Stimulated activated CD4-positive, alpha-beta T cell treated with anti-CD3 and anti-CD28 coated beads, Interleukin-4, amount 100 ng/mL, for 4 hours (primary cell): ENCODE results near the gene PLD6.
A peak's percentile ranks its signal among the peaks of the same experiment; 100 is the strongest.

Experiments used
- DNase-seq, 2 experiments: peaks; one replicate each; pipeline ENCODE4 v3.0.0-alpha.2; 2020

The PLD6 gene

DNA sequence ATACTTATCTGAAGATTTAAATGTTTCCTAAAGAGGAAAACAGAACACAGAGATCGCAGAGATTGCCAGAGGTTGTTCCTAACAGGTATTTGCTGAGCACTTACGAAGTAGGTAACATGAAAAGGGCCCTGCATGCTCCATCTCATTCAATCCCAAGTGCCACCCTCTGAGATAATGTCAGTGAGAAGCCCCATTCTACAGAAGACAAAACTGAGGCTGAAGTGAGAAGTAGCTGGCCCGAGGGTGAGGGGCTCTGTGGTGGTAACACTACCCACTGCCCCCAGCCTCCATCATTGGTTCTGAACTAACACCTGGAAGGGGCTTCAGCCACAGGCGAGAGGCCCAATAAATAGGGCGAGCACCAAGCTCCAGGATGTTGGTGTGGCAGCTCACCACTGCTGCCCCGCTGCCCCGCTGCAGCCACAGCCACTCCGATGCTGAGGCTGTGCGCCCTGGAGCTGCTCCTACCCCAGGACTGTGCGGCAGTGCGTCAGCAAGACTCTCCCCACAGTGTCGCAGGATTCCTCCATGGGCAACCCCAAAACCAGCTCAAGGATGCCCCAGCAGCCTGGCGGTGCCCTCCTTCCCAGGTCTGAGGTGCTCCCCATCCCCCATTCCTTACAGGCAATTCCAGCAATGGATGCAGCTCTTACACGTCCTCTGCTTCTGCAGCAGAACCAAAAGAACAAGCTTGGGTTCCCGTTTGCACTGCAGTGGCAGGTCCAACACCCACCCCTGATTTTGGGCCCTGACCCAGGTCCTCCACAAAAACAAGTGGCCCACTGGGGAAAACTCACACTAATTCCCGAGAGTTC, 20.5 kb upstream of the PLD6 start:
- DNase-seq = no peak

DNA sequence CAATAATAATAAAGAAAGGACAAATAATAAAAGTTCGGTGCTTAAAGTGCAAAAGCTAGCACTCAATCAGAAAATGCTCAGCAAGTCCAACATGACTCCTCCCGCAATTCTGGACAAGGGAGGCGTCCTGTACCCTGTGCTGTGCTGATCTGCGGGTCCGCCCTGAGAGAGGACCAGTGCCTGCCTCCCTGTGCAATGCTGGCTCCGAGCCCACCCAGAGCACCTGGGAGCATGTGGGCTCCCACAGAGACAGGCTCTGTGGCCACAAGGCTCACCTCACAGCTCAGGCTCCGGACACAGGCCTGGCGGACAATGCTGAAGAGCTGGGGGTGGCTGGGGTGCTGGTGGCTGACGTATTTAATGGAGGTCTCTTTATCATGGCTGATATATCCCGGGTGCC, 19.8 kb upstream of the PLD6 start:
- DNase-seq = no peak

DNA sequence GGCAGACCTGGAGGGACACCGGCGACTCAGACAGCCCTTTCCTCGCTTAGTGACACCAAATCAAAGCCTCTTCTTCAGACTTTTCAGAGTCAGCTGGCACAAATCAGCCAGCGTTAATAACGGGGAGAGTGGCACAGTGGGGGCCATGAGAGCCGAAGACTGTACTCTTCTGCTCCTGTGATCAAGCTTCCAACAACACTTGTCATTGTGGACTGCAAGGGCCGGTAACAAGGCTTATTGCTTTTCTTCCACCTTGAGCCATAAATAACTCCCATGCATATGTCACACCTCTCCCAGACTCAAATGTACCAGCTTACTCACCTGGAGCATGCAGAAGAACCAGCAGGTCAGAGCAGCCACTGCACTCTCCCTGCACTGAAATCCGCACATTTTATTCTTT, 18.0 kb upstream of the PLD6 start:
- no peak for DNase-seq

DNA sequence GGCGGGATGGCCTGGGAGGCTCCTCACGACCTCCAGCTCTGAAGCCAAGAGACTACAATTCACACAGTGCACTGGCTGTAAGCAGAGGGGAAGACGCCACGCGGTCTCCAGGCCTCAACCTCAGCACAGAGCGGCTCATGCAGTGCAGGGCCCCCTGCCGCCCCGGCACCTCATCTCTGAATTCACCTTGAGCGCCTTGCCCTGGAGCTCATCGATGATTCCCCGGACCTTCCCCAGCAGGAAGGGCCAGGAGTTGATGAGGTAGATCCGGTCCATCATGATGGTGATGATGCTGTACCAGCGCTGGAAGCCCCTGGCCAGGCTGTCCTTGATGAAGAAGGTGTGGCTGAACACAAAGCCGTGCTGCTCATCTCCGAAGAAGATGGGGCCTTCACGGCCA, 17.6 kb upstream of the PLD6 start:
- DNase-seq = no peak

DNA sequence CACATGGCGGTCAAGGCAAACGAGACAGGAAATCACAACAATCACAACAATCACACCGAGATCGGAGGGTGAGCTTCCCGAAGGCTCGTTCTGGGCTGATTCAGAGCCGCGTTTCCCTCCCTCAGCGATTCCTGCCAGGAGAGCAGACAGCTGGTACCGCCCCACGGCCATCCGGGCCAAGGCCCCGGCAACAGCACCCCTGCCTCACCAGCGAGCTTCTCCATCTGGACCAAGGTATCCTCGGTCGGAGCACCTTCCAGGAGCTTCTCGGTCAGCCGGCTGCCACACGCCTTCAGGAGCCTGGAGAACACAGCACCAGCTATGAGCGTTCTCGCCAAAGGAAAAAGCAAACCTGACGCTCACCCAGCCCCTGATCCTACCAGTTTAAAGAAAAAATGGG, 15.2 kb upstream of the PLD6 start:
- DNase-seq = no peak

DNA sequence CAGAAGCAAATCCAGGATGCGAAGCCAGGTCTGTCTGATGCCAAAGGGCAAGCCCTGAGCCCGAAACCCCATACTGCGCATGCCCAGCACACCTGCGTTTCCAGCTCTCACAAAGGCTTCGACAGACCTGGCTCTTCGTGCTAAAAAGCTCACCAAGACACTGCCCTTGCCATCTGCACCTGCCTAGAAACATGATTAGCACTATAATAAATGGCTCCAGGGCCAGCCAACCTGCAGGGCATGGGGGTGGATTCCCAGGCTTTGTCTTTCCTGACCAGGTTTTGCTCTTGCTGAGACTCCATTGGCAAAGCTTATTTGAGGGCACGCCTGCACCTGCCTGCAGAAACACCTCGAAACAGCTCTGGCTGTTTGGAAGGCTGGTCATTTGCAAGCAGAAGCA, 14.4 kb upstream of the PLD6 start:
- no peak for DNase-seq

DNA sequence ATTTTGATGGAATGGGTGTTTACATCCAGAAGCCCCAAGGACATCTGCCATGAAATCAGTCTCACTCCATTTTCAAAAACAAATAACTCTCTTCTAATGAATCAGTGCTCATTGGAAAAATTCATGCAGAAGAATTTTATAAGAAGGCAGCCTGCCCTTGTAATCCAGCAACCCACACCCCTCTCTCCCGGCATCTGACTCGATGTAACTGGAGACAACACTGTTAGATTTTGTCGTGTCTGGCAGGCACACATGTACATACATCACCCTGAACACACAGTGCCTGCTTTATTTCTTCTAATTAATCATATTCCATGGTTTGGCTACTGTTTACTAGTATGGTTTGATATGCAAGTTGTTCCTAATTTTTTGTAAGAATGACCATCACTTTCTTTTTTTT, 11.9 kb upstream of the PLD6 start:
- DNase-seq = no peak

DNA sequence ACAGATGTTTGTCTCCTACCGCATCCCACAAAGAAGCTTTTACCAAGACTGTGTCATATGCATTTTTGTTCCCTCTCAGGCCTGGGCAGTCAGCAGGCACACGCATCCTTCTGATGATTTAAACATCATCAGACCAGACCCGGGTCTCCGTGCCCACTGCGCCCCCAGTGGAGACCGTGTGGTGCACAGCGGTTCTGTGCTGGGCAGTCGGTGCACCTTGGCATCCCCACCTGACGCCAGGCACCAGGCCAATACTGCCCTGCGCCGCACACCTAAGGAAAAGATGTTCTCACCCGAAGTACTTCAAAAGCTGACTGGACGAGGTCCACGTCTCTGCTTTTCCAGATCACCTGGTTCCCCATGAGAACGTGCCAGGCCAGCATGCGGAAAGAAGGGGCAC, 10.6 kb upstream of the PLD6 start:
- no peak for DNase-seq

DNA sequence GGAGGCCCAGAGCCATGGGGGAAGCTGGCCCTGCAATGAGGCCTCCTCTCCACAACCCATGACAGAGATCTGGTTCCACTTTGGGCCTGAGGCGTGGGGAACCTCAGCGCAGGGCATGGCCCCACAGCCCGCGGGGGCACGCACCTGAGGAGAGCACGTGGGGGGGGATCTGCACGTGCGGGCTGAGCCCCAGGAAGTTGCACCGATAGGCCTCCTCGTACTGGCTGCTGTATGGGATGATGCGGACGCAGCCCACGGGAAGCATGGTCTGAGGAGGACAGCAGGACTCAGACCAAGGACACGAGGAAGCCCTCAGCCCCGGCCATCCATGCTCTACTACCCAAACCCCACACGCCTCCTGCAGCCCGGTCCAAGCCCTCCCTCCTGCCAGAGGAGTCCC, 10.1 kb upstream of the PLD6 start:
- no peak for DNase-seq

DNA sequence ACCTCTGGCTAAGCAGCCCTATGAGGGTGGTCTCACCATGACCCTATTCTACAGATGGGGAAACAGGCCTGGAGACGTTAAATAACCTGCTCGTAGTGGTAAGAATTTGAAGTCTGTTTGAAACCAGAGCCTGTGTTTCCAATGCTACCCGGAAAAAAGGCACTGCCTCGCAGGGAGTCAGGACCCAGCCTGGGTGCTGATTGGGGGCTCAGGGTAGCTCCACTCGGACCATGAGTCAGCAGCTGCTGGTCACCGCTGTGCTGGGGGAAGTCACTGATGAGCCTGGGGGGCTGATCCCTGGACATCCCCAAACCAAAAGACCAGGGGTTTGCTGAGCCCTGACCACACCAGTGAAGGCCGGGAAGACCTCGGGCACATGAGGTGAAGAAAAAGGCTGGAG, 9.4 kb upstream of the PLD6 start:
- DNase-seq = no peak

DNA sequence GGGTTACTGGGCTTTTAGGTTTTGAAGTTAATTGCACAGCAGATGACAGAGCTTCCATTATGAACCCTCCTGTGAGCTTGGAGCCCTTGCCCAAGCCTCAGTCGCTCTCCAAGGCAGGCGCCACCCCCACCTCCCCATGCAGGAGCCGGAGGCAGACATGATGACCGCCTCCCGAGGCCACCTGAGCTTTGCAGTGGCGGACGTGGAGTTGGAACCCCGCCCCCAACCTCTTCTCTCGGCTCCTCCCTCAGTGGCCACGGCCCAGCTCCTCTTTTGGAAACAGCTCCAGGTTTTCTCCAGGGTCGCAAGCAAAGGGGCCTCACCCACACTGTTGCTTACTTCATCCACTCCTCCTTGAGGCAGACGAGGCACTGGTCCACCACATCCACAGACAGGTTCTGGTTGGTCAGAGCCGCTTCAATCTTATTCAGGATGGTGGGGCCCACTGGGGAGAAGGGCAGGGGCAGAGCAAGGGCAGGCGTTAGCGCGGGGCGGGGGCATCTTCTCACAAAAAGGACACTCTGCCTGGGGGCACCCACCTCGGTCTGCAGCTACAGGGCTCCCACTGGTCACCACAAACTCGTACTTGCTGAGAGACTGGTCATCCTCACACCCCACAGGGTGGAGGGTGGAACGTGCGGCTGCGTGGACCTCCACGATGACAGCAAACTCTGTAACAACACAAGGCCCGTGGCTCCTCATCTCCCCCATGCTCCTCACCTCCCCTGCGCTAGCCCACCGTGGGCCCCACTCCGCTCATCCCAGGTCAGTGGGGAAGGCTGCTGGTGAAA, 8.7 kb upstream of the PLD6 start:
- DNase-seq = no peak

DNA sequence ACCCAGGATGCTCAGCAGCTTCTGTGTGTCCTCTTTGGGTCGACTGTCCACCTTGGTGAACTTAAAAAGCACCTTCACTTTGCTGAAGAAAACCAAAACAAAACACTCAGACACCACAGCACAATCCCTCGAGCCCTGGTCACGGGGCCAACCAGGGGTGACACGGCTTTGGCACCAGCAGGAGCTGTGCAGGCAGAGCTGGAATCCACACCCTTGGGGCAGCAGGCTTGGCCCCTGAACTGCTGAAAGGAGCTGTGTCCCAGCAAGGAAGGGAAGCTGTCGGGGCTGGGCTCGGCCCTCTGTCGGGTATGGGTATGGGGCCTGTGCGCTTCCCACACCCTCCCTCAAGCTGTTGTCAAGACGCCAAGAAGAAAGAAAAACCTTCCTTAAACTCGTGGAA, 7.6 kb upstream of the PLD6 start:
- DNase-seq = no peak

DNA sequence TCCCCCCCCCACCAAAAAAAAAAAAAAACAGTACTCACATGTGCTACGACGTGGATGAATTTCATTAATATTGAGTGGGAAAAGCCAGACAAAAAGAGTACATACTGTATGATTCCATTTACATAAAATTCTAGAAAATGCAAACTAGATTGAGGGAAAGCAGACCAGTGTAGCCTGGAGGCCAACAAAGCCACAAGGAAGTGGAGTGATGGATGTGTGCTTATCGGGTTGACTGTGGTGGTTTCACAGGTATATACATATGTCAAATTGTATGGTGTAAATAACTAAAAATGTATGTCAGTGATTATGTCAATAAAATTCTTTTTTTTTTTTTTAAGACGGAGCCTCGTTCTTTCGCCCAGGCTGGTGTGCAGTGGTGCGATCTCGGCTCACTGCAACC, 1.9 kb upstream of the PLD6 start:
- DNase-seq = no peak

DNA sequence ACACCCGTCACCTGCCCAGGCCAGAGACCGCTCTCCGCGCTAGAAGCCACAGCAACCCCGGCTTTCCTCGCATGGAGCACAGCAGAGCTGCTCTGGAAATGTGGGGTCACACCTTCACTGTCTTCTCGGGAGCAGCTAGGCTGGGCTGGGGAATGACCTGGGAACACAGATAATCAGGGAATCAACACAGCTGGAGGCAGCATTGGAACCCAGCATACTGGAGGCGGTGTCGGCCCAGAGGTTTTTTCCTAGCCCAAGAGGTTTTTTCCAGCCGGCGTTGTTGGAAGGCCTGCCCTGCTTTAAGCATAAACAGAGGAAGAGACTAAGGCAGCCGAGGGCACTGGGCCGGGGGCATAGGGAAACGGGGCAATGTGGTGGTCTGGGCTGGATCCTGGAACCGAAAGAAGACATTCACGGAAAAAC, 791 bp upstream of the PLD6 start:
- no peak for DNase-seq

DNA sequence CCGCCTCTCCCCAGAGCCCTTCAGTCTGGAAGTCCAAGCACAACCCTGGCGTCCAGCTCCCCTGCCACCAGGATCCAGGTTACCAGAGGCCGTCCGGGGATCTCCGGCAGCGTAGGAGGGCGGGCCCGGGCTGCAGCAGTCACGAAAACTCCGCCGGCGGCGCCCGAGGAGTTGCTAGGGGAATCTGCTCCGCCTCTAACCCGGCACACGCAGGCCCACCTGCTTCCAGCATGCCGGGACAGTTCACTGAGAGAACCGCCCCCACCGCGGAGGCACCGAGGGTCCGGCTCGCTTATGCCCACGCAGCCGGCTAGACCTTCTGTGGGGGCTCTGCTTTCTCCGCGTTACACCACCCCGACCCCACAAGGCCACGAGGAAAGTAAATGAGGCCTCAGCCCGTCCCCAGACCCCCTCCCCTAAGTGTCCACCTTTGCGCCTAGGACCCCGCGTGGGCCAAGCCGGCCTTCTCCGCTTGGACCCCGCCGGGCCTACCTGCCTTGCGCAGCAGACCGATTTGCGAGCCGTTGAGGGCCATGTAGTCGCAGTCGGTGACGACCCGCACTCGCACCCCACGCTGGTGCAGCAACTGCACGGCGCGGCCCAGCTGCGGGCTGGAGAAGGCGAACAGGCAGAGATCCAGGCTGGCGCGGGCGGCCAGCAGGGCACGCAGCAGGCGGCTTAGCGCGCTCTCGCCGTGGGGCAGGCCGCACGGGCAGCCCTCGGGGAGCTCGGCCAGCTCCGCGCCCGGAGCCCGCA, 587 bp downstream of the PLD6 start:
- DNase-seq = peak; percentile 62 to 65

DNA sequence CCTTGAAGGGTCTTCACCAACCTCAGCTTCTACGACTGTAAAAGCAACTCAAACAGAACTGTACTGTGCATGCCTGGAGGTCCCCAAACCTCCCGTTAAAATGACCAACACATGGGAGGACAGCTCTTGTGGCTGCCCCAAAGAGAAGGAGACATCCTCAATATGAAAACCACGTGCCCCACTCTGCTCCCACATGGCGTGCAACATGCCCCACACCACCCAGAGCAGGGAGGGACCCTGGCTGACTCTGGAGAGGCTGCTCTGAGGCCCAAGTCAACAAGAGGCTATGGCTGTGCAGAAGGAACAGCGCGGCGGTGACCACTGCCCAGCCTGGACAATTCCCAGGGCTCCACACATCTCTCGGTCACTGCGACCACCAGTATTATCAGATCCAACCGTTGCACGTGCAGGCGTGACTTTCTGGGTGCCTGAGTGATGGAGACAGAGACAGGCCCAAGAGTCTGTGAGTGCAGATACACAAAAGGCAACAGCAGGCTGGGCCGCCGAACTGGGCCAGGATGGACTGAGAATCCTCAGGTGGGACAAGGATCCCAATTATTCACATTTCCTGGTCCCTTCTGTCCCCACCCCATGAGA, 1.4 kb downstream of the PLD6 start:
- DNase-seq = no peak

DNA sequence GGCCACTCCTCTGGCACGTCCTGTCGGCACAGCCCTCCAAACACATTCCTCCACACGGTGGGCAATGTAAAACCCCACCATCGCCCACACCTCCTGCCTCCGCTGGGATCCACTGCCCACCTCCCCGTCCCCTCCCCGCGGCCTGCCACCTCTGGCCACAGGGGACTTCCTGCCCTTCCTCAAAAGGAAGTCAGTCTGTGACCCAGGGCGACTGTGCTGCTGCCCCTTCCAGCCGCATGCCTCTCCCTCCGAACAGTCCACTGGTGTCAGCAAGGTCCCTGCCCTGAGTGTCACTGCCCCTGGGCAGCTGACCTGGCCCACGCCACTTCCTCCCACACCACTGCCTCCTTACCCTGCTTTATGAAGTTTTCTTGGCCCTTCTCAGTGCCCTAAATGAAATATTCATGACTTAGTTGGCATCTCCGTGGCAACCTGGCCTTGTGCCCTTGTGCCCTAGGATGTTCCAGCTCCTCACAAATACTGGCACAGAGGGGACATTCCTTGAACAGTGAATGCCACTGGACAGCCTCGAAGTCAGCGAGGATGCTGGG, 2.0 kb downstream of the PLD6 start:
- no peak for DNase-seq

DNA sequence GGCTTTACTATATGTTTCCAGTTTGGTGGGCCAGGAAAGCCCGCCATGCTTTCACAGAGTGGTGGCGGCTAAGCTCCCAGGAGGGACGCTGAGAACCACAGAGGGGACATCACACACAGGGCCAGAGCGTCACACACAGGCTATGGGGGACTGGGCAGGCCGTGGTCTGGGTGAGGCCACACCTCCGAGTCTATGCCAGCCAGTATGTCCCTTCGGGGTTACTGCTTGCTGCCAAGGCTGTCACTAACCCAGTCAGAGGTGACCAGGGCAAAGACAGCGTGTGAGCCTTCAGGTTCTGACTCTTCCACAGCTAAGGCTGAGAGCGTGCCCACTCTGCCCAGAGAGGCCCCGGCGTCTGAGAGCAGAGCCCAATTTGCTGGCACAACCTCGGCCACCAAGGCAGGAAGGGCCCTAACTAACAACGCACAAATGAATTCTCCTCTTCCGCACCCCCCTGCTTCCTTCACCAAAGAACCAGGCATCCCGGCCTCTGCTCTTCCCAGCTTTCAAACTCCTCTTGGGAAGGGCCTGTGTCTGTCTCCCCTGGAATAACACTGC, 2.9 kb downstream of the PLD6 start:
- DNase-seq = no peak

DNA sequence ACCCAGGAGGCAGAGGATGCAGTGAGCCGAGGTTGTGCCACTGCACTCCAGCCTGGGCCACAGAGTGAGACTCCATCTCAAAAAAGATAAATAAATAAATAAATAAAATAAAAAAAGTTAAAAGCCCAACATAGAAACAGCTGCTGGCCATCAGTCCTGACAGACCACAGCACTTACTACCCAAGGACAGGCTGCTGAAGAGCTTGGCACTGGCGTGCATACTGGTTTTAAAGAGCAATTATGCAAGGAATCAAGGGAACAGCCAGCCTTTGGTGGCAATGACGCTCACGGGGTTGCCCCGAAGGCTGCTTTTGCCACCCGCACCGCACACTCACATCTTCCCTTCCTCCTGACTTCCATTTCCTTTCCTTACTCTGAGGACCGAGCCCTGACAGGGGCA, 4.2 kb downstream of the PLD6 start:
- no peak for DNase-seq

DNA sequence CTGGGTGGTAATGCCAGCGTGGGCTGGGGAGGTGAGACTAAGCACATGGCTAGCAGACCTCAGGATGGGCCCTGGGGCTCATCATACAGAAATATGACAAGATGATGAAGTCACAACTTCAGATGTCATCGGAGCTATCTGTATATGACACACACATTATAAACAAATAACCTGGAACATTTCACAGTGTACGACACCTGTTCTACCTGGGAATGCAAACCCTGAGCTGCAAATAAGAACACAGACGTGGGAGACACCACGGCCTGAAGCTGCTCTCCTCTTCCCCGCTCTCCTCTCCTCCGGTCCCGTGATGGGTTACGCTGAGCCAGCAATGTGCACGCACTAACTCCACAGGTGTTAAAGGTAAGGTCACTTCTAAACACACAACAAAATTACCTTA, 4.9 kb downstream of the PLD6 start:
- DNase-seq = no peak

DNA sequence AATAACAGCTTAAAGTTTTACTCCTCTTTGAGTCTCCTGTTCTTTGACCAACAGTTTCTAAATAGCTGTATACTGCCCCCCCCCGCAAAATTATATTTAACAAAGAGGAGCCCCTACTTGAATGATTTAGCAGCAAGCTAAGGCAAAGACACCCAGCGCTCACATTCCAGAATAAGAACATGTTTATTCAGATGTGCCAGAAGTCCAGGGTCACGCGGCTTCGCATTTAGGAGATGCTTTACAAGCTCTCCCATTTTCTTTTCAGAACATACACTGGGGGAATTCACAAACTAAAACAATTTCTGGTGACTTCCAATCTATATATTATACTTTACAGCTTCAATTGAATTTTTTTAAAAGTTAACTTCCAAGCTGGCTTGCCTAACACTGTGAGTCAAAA, 5.3 kb downstream of the PLD6 start:
- no peak for DNase-seq

DNA sequence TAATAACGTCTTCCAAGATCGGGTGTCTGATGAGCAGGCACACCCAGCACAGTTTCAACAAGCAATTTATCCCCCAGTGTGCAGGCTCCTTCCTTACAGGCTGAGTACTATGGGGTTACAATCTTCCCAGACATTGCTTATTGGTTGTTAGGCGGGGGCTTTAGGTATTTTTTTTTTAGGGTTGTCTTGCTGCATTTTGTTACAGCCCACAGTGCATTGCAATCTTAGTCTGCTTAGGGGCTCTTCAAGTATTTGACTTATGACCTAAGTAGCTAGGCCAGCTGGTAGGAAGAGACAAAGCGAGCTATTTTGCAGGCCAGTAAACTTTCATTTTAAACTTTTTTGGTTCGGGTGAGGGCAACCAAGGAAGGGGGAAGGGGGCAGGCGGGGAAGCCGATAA, 5.8 kb downstream of the PLD6 start:
- no peak for DNase-seq

DNA sequence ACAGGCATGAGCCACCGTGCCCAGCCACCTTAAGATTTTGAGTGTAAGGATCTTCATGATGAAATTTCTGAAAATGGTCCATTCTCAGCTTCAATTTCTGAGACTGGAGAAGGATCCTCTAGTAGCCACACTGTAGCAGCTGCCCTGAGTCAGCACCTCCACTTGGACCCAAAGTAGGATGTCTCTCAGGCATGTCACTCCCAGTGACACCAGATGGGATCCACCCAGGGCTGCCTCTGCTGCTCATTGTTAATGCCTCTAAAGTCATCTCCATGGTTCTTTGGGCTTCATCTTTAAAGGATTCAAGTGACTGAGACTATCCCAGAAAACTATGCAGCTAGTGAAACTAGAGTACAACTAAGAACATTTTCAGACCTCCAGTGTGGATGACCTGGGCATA, 7.9 kb downstream of the PLD6 start:
- DNase-seq = no peak
